Measurements from ENCODE around the gene TMA7.

GRCh38 chr3:48403533-48404439, 36.3 kb upstream of the TMA7 start:
- TF ChIP-seq CTCF (IDR thresholded peaks at IDR 0.05): no peak
- no peak for TF ChIP-seq ZFX (IDR thresholded peaks at IDR 0.05; ENCODE audit: borderline replicate concordance)
